D721Med (cell line): ENCODE measurements around the gene ASCC2.

ENCODE experiments used
- DNase-seq: peaks from one replicate; pipeline ENCODE4 v3.0.0; 2011; ENCODE audit warnings: low spot score; ENCODE audit not compliant: insufficient read length
- FAIRE-seq: peaks from 2 replicates; lab custom pipeline; 2011; peaks lifted over from hg19 to GRCh38; lab: Jason Lieb, UNC
- CTCF ChIP-seq: IDR thresholded peaks from 2 replicates; pipeline ENCODE4 v1.5.1; 2012; ENCODE audit warnings: mild to moderate bottlenecking, control low read depth; ENCODE audit not compliant: insufficient read depth; ENCODE audit errors: missing control alignments

Gene ASCC2

GRCh38 chr22:29750559-29751538 is 87.2 kb downstream of the ASCC2 start:
- FAIRE-seq, result no peak
- no peak for DNase-seq
- TF ChIP-seq CTCF, result no peak

GRCh38 chr22:29750029-29750428 is 88.0 kb downstream of the ASCC2 start:
- no peak for TF ChIP-seq CTCF
- FAIRE-seq (no peak), DNase-seq (no peak)

GRCh38 chr22:29748248-29748893 is 89.7 kb downstream of the ASCC2 start:
- no peak for DNase-seq
- FAIRE-seq, result no peak
- TF ChIP-seq CTCF, result no peak

- no peak for TF ChIP-seq CTCF
- DNase-seq (no peak), FAIRE-seq (no peak)
These were observed 90.2 kb downstream of the ASCC2 start for GRCh38 chr22:29747832-29748231.

- DNase-seq, result no peak
- no peak for TF ChIP-seq CTCF
- FAIRE-seq, result no peak
These were observed 93.2 kb downstream of the ASCC2 start for GRCh38 chr22:29744902-29745301.

GRCh38 chr22:29742326-29742725 is 95.7 kb downstream of the ASCC2 start:
- no peak for TF ChIP-seq CTCF
- FAIRE-seq, result no peak
- no peak for DNase-seq
